Keratinocyte (primary cell): Measurements from ENCODE around the gene COX5A.

Experiments
- CTCF ChIP-seq, 3 experiments: IDR thresholded peaks in 1 of 3; conservative IDR thresholded peaks in 1 of 3; optimal IDR thresholded peaks in 1 of 3; 2 replicates in 2 of 3; 3 replicates in 1 of 3; pipeline versions ENCODE3 to v1.5.1; 2011; ENCODE audit warnings: low read length in 3 of 3, mild to moderate bottlenecking in 3 of 3, moderate library complexity in 2 of 3, control low read depth in 1 of 3, inconsistent platforms in 1 of 3; ENCODE audit not compliant: insufficient read depth in 2 of 3; ENCODE audit errors: extremely low read depth in 1 of 3
- EZH2 ChIP-seq: IDR thresholded peaks from one replicate; pipeline ENCODE4 v1.6.1; 2012; ENCODE audit warnings: inconsistent platforms, mild to moderate bottlenecking, low read length, moderate library complexity

GRCh38 chr15:74907163-74907870, 30.6 kb downstream of the COX5A start:
- no peak for TF ChIP-seq CTCF (optimal IDR thresholded peaks at IDR 0.05 in 1 of 3, IDR thresholded peaks at IDR 0.05 in 1 of 3, conservative IDR thresholded peaks at IDR 0.05 in 1 of 3; ENCODE audit: extremely low read depth in 1 of 3, insufficient read depth in 2 of 3, low read length in 3 of 3)
- TF ChIP-seq EZH2 = no peak
